Measurements from ENCODE around the gene IFT81. TPM values are rescaled to one million over a fixed set of nuclear protein-coding genes. Genes with fewer than 3 reads are reported as not detected.

Gene IFT81
- total RNA-seq, 1 experiment from 2014 or later = 9.0 TPM

DNA sequence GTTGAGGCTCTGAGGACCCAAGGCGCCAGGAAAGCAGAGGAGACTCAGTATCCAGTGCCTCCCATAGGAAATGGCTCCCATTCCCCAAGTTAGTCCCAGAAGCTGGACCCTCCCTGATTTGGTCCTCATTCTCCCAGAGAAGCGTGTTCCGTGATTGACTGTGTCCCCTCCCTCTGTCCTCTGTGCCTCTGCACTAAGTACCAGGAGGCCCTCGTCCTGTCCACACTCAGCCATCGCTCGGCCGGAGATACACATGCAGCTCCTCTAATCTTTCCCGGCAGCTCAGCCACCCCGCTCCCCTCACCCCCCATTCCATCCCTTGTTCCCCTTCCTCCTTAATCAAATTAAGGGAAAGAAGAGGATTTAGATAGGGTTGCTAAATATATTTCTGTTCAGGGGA lies 128.6 kb downstream of the IFT81 start:
- H3K9me2 ChIP-seq (ENCODE audit: insufficient read depth) = no peaks in the 10 kb centered on the region
- H4K20me1 ChIP-seq (ENCODE audit: insufficient read depth) = no peaks in the 10 kb centered on the region
- peaks cover 29 to 49% of the 10 kb centered on the region in 2 experiments for H3K4me1 ChIP-seq (ENCODE audit: control insufficient read depth in 1 of 2, insufficient read depth in 2 of 2, low read length in 2 of 2)
- CTCF ChIA-PET = no interaction called here
- H3K36me3 ChIP-seq (ENCODE audit: control insufficient read depth in 1 of 2, insufficient read depth in 2 of 2, low read length in 2 of 2) = no peaks in the 10 kb centered on the region
- H3K79me2 ChIP-seq (ENCODE audit: insufficient read depth, low read length) = no peaks in the 10 kb centered on the region
- RAD21 ChIA-PET (ENCODE audit: low non-redundant PET in 1 of 2, low total read pairs in 2 of 2, uncharacterized antibody in 2 of 2, unreplicated experiment in 2 of 2) = no interaction called here
- TF ChIP-seq ZBTB33 (IDR thresholded peaks at IDR 0.05; ENCODE audit: extremely low read depth, insufficient replicate concordance, low read length) (no peak), CEBPB (IDR thresholded peaks at IDR 0.05; ENCODE audit: low read depth) (no peak), SP1 (IDR thresholded peaks at IDR 0.05; ENCODE audit: low read depth) (no peak), JUND (IDR thresholded peaks at IDR 0.05) (no peak), EZH2phosphoT487 (IDR thresholded peaks at IDR 0.05; ENCODE audit: borderline replicate concordance) (no peak), POLR2A (IDR thresholded peaks at IDR 0.05; ENCODE audit: borderline replicate concordance, extremely low read depth, insufficient read depth, insufficient read length) (no peak), ZFX (IDR thresholded peaks at IDR 0.05) (no peak), YY1 (IDR thresholded peaks at IDR 0.05; ENCODE audit: extremely low read depth, insufficient replicate concordance, low read depth, low read length) (no peak), SIN3A (IDR thresholded peaks at IDR 0.05; ENCODE audit: low read depth) (no peak), TCF7L2 (IDR thresholded peaks at IDR 0.05; ENCODE audit: borderline replicate concordance, extremely low read depth, insufficient read depth, insufficient read length) (no peak), ELF1 (IDR thresholded peaks at IDR 0.05; ENCODE audit: borderline replicate concordance, low read depth) (no peak), EZH2 (IDR thresholded peaks at IDR 0.05) (no peak), EGR1 (IDR thresholded peaks at IDR 0.05; ENCODE audit: low read depth) (no peak), RAD21 (IDR thresholded peaks at IDR 0.05; ENCODE audit: low read depth) (no peak), CBX3 (IDR thresholded peaks at IDR 0.05; ENCODE audit: low read depth) (no peak), FOSL1 (IDR thresholded peaks at IDR 0.05; ENCODE audit: low read depth) (no peak), SRF (IDR thresholded peaks at IDR 0.05; ENCODE audit: low read depth) (no peak)
- TF ChIP-seq, protein P1, sequence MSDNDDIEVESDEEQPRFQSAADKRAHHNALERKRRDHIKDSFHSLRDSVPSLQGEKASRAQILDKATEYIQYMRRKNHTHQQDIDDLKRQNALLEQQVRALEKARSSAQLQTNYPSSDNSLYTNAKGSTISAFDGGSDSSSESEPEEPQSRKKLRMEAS (IDR thresholded peaks at IDR 0.05) = no peak
- TF ChIP-seq, protein P2, sequence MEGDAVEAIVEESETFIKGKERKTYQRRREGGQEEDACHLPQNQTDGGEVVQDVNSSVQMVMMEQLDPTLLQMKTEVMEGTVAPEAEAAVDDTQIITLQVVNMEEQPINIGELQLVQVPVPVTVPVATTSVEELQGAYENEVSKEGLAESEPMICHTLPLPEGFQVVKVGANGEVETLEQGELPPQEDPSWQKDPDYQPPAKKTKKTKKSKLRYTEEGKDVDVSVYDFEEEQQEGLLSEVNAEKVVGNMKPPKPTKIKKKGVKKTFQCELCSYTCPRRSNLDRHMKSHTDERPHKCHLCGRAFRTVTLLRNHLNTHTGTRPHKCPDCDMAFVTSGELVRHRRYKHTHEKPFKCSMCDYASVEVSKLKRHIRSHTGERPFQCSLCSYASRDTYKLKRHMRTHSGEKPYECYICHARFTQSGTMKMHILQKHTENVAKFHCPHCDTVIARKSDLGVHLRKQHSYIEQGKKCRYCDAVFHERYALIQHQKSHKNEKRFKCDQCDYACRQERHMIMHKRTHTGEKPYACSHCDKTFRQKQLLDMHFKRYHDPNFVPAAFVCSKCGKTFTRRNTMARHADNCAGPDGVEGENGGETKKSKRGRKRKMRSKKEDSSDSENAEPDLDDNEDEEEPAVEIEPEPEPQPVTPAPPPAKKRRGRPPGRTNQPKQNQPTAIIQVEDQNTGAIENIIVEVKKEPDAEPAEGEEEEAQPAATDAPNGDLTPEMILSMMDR (IDR thresholded peaks at IDR 0.05 in 2 of 3, conservative IDR thresholded peaks at IDR 0.05 in 1 of 3; ENCODE audit: borderline replicate concordance in 1 of 3, insufficient read depth in 1 of 3, low read depth in 2 of 3, low read length in 2 of 3) = no peak
- intact Hi-C loops (cut with micrococcal nuclease) = no loop called here
- POLR2A ChIA-PET = no interaction called here
- H3K9me3 ChIP-seq (ENCODE audit: control insufficient read depth in 1 of 2, insufficient read depth in 1 of 2, low read depth in 1 of 2, low read length in 2 of 2) = no peaks in the 10 kb centered on the region
- no peak overlapping the region for H3K4me3 ChIP-seq (replicated peaks in 1 of 2; ENCODE audit: low read depth in 1 of 2, low read length in 2 of 2)
- H3K9ac ChIP-seq (ENCODE audit: low read length) = no peak overlapping the region
- no peak for ATAC-seq
- no peak overlapping the region for H3K27ac ChIP-seq (ENCODE audit: low read depth, low read length)
- no peak overlapping the region for H2AFZ ChIP-seq (ENCODE audit: low read depth, low read length, poor library complexity, severe bottlenecking)
- DNase-seq (ENCODE audit: low read depth, low spot score) = no peak
- H3K27me3 ChIP-seq (ENCODE audit: insufficient read depth, low read length) = no peaks in the 10 kb centered on the region
- BruUV-seq (replicated peaks) = no TSS peak
- peak overlapping the region; percentile 69 for H3K4me2 ChIP-seq (ENCODE audit: low read length)

Measured in HCT116 (cell line).